H9 (cell line): ENCODE measurements around the gene GLB1L3. TPM values are rescaled to one million over a fixed set of nuclear protein-coding genes. Genes with fewer than 3 reads are reported as not detected.

Experiments
- DNase-seq: peaks from one replicate; pipeline ENCODE4 v3.0.0-alpha.2; 2017
- H2AFZ ChIP-seq: one replicate; pipeline ENCODE4 v1.6.1; 2013; ENCODE audit warnings: mild to moderate bottlenecking, low read length, control low read depth, moderate library complexity
- H2AK5ac ChIP-seq: 2 replicates; pipeline ENCODE4 v1.6.1; 2013; ENCODE audit warnings: low read length, control low read depth, mixed read lengths; ENCODE audit not compliant: insufficient read length
- H2BK120ac ChIP-seq: one replicate; pipeline ENCODE4 v1.6.1; 2013; ENCODE audit warnings: low read depth, mild to moderate bottlenecking, low read length, control low read depth, inconsistent platforms; ENCODE audit not compliant: poor library complexity, severe bottlenecking
- H2BK12ac ChIP-seq: 2 replicates; pipeline ENCODE4 v1.6.1; 2013; ENCODE audit warnings: low read length, control low read depth, mixed read lengths, low read depth; ENCODE audit not compliant: insufficient read length
- H2BK15ac ChIP-seq: 2 replicates; pipeline ENCODE4 v1.6.1; 2013; ENCODE audit warnings: low read depth, low read length, control low read depth
- H2BK20ac ChIP-seq: one replicate; pipeline ENCODE4 v1.6.1; 2013; ENCODE audit warnings: low read depth, mild to moderate bottlenecking, low read length, control low read depth, inconsistent platforms; ENCODE audit not compliant: poor library complexity, severe bottlenecking
- H2BK5ac ChIP-seq: 2 replicates; pipeline ENCODE4 v1.6.1; 2013; ENCODE audit warnings: low read length, control low read depth, mixed read lengths; ENCODE audit not compliant: insufficient read length
- H3K14ac ChIP-seq: 2 replicates; pipeline ENCODE4 v1.6.1; 2013; ENCODE audit warnings: low read length, control low read depth; ENCODE audit not compliant: insufficient read depth
- H3K18ac ChIP-seq: 2 replicates; pipeline ENCODE4 v1.6.1; 2013; ENCODE audit warnings: low read depth, mild to moderate bottlenecking, mixed read lengths, low read length, control low read depth; ENCODE audit not compliant: insufficient read length
- H3K23ac ChIP-seq: 2 replicates; pipeline ENCODE4 v1.6.1; 2013; ENCODE audit warnings: low read length, control low read depth, mixed read lengths, low read depth; ENCODE audit not compliant: insufficient read length
- H3K23me2 ChIP-seq: 2 replicates; pipeline ENCODE4 v1.6.1; 2013; ENCODE audit warnings: low read depth, mild to moderate bottlenecking, mixed read lengths, low read length, control low read depth; ENCODE audit not compliant: insufficient read length, poor library complexity, severe bottlenecking
- H3K27ac ChIP-seq: 2 replicates; pipeline ENCODE4 v1.5.1; 2013; ENCODE audit warnings: low read length, control low read depth, mixed read lengths, low read depth; ENCODE audit not compliant: insufficient read length
- H3K27me3 ChIP-seq: 2 replicates; pipeline ENCODE4 v1.6.1; 2013; ENCODE audit warnings: low read length, control low read depth, inconsistent platforms; ENCODE audit not compliant: insufficient read depth
- H3K4ac ChIP-seq: 2 replicates; pipeline ENCODE4 v1.6.1; 2013; ENCODE audit warnings: low read depth, mild to moderate bottlenecking, control low read depth, inconsistent platforms, low read length, moderate library complexity
- H3K4me1 ChIP-seq: 2 replicates; pipeline ENCODE4 v1.6.1; 2013; ENCODE audit warnings: low read length, control low read depth, inconsistent platforms; ENCODE audit not compliant: insufficient read depth
- H3K4me2 ChIP-seq: 2 replicates; pipeline ENCODE4 v1.6.1; 2013; ENCODE audit warnings: low read length, control low read depth, mixed read lengths; ENCODE audit not compliant: insufficient read length, insufficient read depth
- H3K56ac ChIP-seq: 2 replicates; pipeline ENCODE4 v1.6.1; 2013; ENCODE audit warnings: low read depth, mild to moderate bottlenecking, mixed read lengths, low read length, control low read depth; ENCODE audit not compliant: insufficient read length
- H3K79me1 ChIP-seq: 2 replicates; pipeline ENCODE4 v1.6.1; 2013; ENCODE audit warnings: low read depth, mild to moderate bottlenecking, moderate library complexity, low read length, control low read depth, inconsistent platforms; ENCODE audit not compliant: insufficient read depth, poor library complexity, severe bottlenecking
- H3K79me2 ChIP-seq: 2 replicates; pipeline ENCODE4 v1.6.1; 2013; ENCODE audit warnings: low read length, control low read depth, inconsistent platforms; ENCODE audit not compliant: insufficient read depth
- H3K9ac ChIP-seq: 2 replicates; pipeline ENCODE4 v1.6.1; 2013; ENCODE audit warnings: low read length, control low read depth, mixed read lengths; ENCODE audit not compliant: insufficient read length; ENCODE audit errors: extremely low read depth
- H3K9me3 ChIP-seq: one replicate; pipeline ENCODE4 v1.6.1; 2013; ENCODE audit warnings: low read depth, low read length, inconsistent platforms; ENCODE audit not compliant: control insufficient read depth
- H3T11ph ChIP-seq: one replicate; pipeline ENCODE4 v1.6.1; 2013; ENCODE audit warnings: mild to moderate bottlenecking, low read length, control low read depth, inconsistent platforms
- H4K20me1 ChIP-seq: one replicate; pipeline ENCODE4 v1.6.1; 2013; ENCODE audit not compliant: control insufficient read depth, insufficient read length, insufficient read depth
- H4K5ac ChIP-seq: 2 replicates; pipeline ENCODE4 v1.6.1; 2013; ENCODE audit warnings: low read depth, mild to moderate bottlenecking, mixed read lengths, low read length, control low read depth; ENCODE audit not compliant: insufficient read length
- H4K8ac ChIP-seq: replicated peaks from 2 replicates; pipeline ENCODE4 v1.6.1; 2013; ENCODE audit warnings: low read length, control low read depth, mixed read lengths, low read depth; ENCODE audit not compliant: insufficient read length
- H4K91ac ChIP-seq: 2 replicates; pipeline ENCODE4 v1.6.1; 2013; ENCODE audit warnings: low read depth, mild to moderate bottlenecking, moderate library complexity, mixed read lengths, low read length, control low read depth; ENCODE audit not compliant: insufficient read length
- H3K27ac Mint-ChIP-seq, 3 experiments: 2 replicates in 2 of 3; 3 replicates in 1 of 3; pipeline ENCODE4 v1.8.0; 2020 to 2021; ENCODE audit warnings: mixed read lengths in 3 of 3, mild to moderate bottlenecking in 1 of 3, moderate library complexity in 1 of 3
- H3K27me3 Mint-ChIP-seq: 2 replicates; pipeline ENCODE4 v1.8.0; 2021; ENCODE audit warnings: low read depth, mild to moderate bottlenecking, moderate library complexity, mixed read lengths
- H3K36me3 Mint-ChIP-seq, 3 experiments: 2 replicates in 2 of 3; 3 replicates in 1 of 3; pipeline ENCODE4 v1.8.0; 2020 to 2021; ENCODE audit warnings: low read depth in 3 of 3, mixed read lengths in 3 of 3; ENCODE audit not compliant: insufficient read depth in 1 of 3
- H3K4me1 Mint-ChIP-seq, 2 experiments: 2 replicates each; pipeline ENCODE4 v1.8.0; 2020; ENCODE audit warnings: mixed read lengths in 2 of 2
- H3K4me3 Mint-ChIP-seq, 2 experiments: 2 replicates in 1 of 2; 3 replicates in 1 of 2; pipeline ENCODE4 v1.8.0; 2020 to 2021; ENCODE audit warnings: mild to moderate bottlenecking in 2 of 2, mixed read lengths in 2 of 2, moderate library complexity in 1 of 2
- H3K9me3 Mint-ChIP-seq, 2 experiments: 2 replicates in 1 of 2; 3 replicates in 1 of 2; pipeline ENCODE4 v1.8.0; 2020; ENCODE audit warnings: mild to moderate bottlenecking in 2 of 2, mixed read lengths in 2 of 2, moderate library complexity in 1 of 2
- WGBS: extraction: QIAGEN DNeasy Blood & Tissue Kit; methylation state at CpG from one replicate; pipeline ENCODE4 v1.1.7; 2013; ENCODE audit warnings: missing lambda C conversion rate, low lambda C conversion rate, mixed read lengths; ENCODE audit not compliant: insufficient read length; ENCODE audit errors: extremely low coverage; 5-methylcytosine and 5-hydroxymethylcytosine counted together
- total RNA-seq: library from RNA; stranded (reverse); gene quantifications from 2 replicates; pipeline ENCODE4 v1.2.1, GENCODE V29; 2021
- TF ChIP-seq, protein P1 (sequence below): fragments of 200-600 bp; sonication (generic); conservative IDR thresholded peaks from 3 replicates; pipeline ENCODE4 v1.8.0; 2021; ENCODE audit warnings: antibody characterized with exemption, mild to moderate bottlenecking

Gene GLB1L3
- total RNA-seq, 1 experiment from 2014 or later = 11.2 TPM

DNA sequence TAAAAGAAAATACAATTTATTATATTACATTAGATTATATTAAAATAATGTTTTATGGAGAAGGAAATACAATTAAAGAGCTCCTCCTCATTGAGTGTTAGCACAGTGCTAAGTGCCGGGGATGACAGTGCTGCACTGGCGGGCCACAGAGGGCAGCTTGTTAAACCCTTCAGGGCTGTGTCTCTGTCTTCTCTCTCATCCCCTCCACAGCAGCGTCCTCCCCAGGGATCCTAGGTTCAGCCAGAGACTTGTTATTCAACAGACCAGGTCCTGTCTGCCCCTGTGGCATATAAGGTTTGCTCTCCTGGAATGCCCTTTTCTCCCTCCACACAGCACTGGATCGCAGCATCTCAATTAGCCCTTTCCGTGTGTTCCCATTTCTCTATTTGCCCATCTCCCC lies 37.2 kb upstream of the GLB1L3 start:
- Mint-ChIP-seq H3K36me3 (peaks cover 5 to 33% (median 11%) of the 10 kb centered on the region in 3 experiments; a peak in 6 of 7 replicates), H3K4me3 (no peak overlapping the region)
- H3K18ac ChIP-seq = no peak overlapping the region

More for the DNA sequence above, 37.2 kb upstream of the GLB1L3 start:
- Histone ChIP-seq H3K4ac (no peak overlapping the region), H4K91ac (no peak overlapping the region), H2BK20ac (no peak overlapping the region), H3K14ac (no peak overlapping the region), H4K5ac (no peak overlapping the region), H4K8ac (no peak overlapping the region), H3K27me3 (no peaks in the 10 kb centered on the region), H3K4me2 (no peak overlapping the region), H3K23ac (no peak overlapping the region), H3K56ac (no peak overlapping the region), H3K79me2 (no peaks in the 10 kb centered on the region), H2BK15ac (no peak overlapping the region), H3K9me3 (no peaks in the 10 kb centered on the region), H2AK5ac (no peak overlapping the region), H4K20me1 (no peaks in the 10 kb centered on the region), H3K4me1 (no peaks in the 10 kb centered on the region), H2BK12ac (no peak overlapping the region), H2BK120ac (no peak overlapping the region), H3T11ph (no peak overlapping the region), H3K27ac (no peak overlapping the region), H2AFZ (no peak overlapping the region), H2BK5ac (no peak overlapping the region), H3K9ac (no peak overlapping the region), H3K79me1 (no peaks in the 10 kb centered on the region), H3K23me2 (no peaks in the 10 kb centered on the region)
- H3K4me1 Mint-ChIP-seq = peaks cover 2 to 8% of the 10 kb centered on the region in 2 experiments; a peak in 3 of 4 replicates
- no peaks in the 10 kb centered on the region for H3K27me3 Mint-ChIP-seq
- TF ChIP-seq, protein P1, sequence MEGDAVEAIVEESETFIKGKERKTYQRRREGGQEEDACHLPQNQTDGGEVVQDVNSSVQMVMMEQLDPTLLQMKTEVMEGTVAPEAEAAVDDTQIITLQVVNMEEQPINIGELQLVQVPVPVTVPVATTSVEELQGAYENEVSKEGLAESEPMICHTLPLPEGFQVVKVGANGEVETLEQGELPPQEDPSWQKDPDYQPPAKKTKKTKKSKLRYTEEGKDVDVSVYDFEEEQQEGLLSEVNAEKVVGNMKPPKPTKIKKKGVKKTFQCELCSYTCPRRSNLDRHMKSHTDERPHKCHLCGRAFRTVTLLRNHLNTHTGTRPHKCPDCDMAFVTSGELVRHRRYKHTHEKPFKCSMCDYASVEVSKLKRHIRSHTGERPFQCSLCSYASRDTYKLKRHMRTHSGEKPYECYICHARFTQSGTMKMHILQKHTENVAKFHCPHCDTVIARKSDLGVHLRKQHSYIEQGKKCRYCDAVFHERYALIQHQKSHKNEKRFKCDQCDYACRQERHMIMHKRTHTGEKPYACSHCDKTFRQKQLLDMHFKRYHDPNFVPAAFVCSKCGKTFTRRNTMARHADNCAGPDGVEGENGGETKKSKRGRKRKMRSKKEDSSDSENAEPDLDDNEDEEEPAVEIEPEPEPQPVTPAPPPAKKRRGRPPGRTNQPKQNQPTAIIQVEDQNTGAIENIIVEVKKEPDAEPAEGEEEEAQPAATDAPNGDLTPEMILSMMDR = no peak
- H3K27ac Mint-ChIP-seq = no peak overlapping the region
- no peaks in the 10 kb centered on the region for H3K9me3 Mint-ChIP-seq
- WGBS = no CpG with 5 or more reads among the region's 5 CpGs
- no peak for DNase-seq
